HepG2 (cell line): ENCODE data around the gene TFRC. TPM values are rescaled to one million over a fixed set of nuclear protein-coding genes. Genes with fewer than 3 reads are reported as not detected.
A peak's percentile ranks its signal among the peaks of the same experiment; 100 is the strongest.

Experiments used
- AKNA ChIP-seq: sonication (generic); formaldehyde crosslinking; IDR thresholded peaks from 2 replicates; pipeline ENCODE4 v1.4.0; 2020; ENCODE audit warnings: missing genetic modification reagents, borderline replicate concordance
- CENPT ChIP-seq: sonication (generic); formaldehyde crosslinking; IDR thresholded peaks from 2 replicates; pipeline ENCODE4 v1.8.0; 2022; ENCODE audit warnings: low read depth, mild to moderate bottlenecking, moderate library complexity, missing genetic modification reagents
- GLMP ChIP-seq: sonication (generic); formaldehyde crosslinking; IDR thresholded peaks from 2 replicates; pipeline ENCODE4 v1.9.0; 2021; ENCODE audit warnings: missing genetic modification reagents, mild to moderate bottlenecking, borderline replicate concordance
- HDAC2 ChIP-seq: sonication (generic); formaldehyde crosslinking; IDR thresholded peaks from 2 replicates; pipeline ENCODE4 v1.4.0; 2020; ENCODE audit warnings: missing genetic modification reagents
- HMG20A ChIP-seq: IDR thresholded peaks from 2 replicates; pipeline ENCODE4 v1.6.1; 2016; ENCODE audit warnings: borderline replicate concordance
- HOXA7 ChIP-seq: sonication (generic); formaldehyde crosslinking; IDR thresholded peaks from 2 replicates; pipeline ENCODE4 v1.8.1; 2022; ENCODE audit warnings: mild to moderate bottlenecking, missing genetic modification reagents, moderate library complexity
- KAT7 ChIP-seq: IDR thresholded peaks from 2 replicates; pipeline ENCODE4 v1.6.1; 2018; ENCODE audit warnings: borderline replicate concordance, missing compliant biosample characterization
- MTA1 ChIP-seq: sonication (generic); formaldehyde crosslinking; IDR thresholded peaks from 2 replicates; pipeline ENCODE4 v1.4.0; 2020; ENCODE audit warnings: missing genetic modification reagents, mild to moderate bottlenecking, borderline replicate concordance
- NONO ChIP-seq, 2 experiments: fragments of 450-650 bp in 1 of 2; sonication (generic) in 1 of 2; formaldehyde crosslinking in 1 of 2; IDR thresholded peaks in 1 of 2; conservative IDR thresholded peaks in 1 of 2; 2 replicates each; pipeline versions ENCODE4 v1.6.1 to v1.8.0; 2017 to 2022; ENCODE audit warnings: mild to moderate bottlenecking in 1 of 2, missing genetic modification reagents in 1 of 2, moderate library complexity in 1 of 2
- ZMYM3 ChIP-seq: sonication (generic); formaldehyde crosslinking; IDR thresholded peaks from 2 replicates; pipeline ENCODE4 v1.5.1; 2020; ENCODE audit warnings: mild to moderate bottlenecking, missing genetic modification reagents
- ZNF383 ChIP-seq: sonication (generic); formaldehyde crosslinking; IDR thresholded peaks from 2 replicates; pipeline ENCODE4 v1.4.0; 2020; ENCODE audit warnings: missing genetic modification reagents, mild to moderate bottlenecking, borderline replicate concordance
- ZNF407 ChIP-seq: sonication (generic); formaldehyde crosslinking; IDR thresholded peaks from one replicate; pipeline ENCODE4 v1.5.1; 2020; ENCODE audit warnings: mild to moderate bottlenecking, missing genetic modification reagents; ENCODE audit errors: not compliant biosample characterization
- ZNF777 ChIP-seq: sonication (generic); formaldehyde crosslinking; IDR thresholded peaks from 2 replicates; pipeline ENCODE4 v1.4.0; 2020; ENCODE audit warnings: missing genetic modification reagents
- polyA plus RNA-seq, 8 experiments: library from polyadenylated mRNA; depleted of rRNA in 3 of 8; stranded (reverse) in 7 of 8; unstranded in 1 of 8; fragments of >200 nt; fragmentation: Illumina TruSeq in 4 of 8; extraction: Trizol in 4 of 8; gene quantifications; 2 replicates each; pipeline versions ENCODE4 v1.2.1 to v1.2.3, GENCODE V29; 2011 to 2016; ENCODE audit warnings: low read depth in 4 of 8, missing spikeins in 1 of 8, mixed read lengths in 1 of 8; ENCODE audit not compliant: insufficient read depth in 1 of 8
- total RNA-seq, 5 experiments: library from RNA; depleted of rRNA; stranded (reverse); fragments of >200 nt; fragmentation: Illumina TruSeq; extraction: Trizol; gene quantifications; 2 replicates each; pipeline ENCODE4 v1.2.3, GENCODE V29; 2016; ENCODE audit warnings: low read depth in 1 of 5

The TFRC gene
- total and polyA plus RNA-seq, 2 of the 13 experiments (the other 11 are each of a cell fraction or from before 2014, with no cell fraction given), result 188 to 274 TPM

- TF ChIP-seq ZNF407 (CRISPR knock-in tag) (peak; percentile 43), ZMYM3 (peak; percentile 92), AKNA (CRISPR knock-in tag) (no peak), ZNF777 (CRISPR knock-in tag) (no peak), NONO (IDR thresholded peaks at IDR 0.05) (no peak), NONO (CRISPR knock-in tag; conservative IDR thresholded peaks at IDR 0.05) (peak; percentile 100), KAT7 (CRISPR knock-in tag) (0 out of 2 replicates have a peak, but pooled peaks have one; percentile 72), MTA1 (CRISPR knock-in tag) (peak; percentile 100), GLMP (CRISPR knock-in tag) (no peak), HDAC2 (CRISPR knock-in tag) (peak; percentile 99), CENPT (CRISPR knock-in tag) (0 out of 2 replicates have a peak, but pooled peaks have one; percentile 72), HMG20A (CRISPR knock-in tag) (peak; percentile 95), ZNF383 (CRISPR knock-in tag) (no peak), HOXA7 (CRISPR knock-in tag) (peak; percentile 94; the same call in 1 of the 2 replicates)
Observed at GRCh38 chr3:196055683-196056270, 26.1 kb downstream of the TFRC start (continued).
